ENCODE measurements around the gene SYNE1. TPM values are rescaled to one million over a fixed set of nuclear protein-coding genes. Genes with fewer than 3 reads are reported as not detected.

The SYNE1 gene
- polyA plus RNA-seq, 1 donor from 2014 or later, result 38.5 TPM

- no peaks in the 10 kb centered on the region for H3F3A ChIP-seq (ENCODE audit: insufficient read depth, low read length, poor library complexity, severe bottlenecking)
- no peaks in the 10 kb centered on the region for H3K79me2 ChIP-seq (replicated peaks; ENCODE audit: insufficient read depth, low read length)
- no peak overlapping the region for H3K4me2 ChIP-seq (ENCODE audit: low read length)
- no peak overlapping the region for H2AFZ ChIP-seq (ENCODE audit: low read depth, low read length)
- TF ChIP-seq MXI1 (conservative IDR thresholded peaks at IDR 0.05; ENCODE audit: poor library complexity, severe bottlenecking), result no peak
- TF ChIP-seq SMC3 (conservative IDR thresholded peaks at IDR 0.05; ENCODE audit: poor library complexity), result no peak
- no peak for TF ChIP-seq EP300 (conservative IDR thresholded peaks at IDR 0.05; ENCODE audit: poor library complexity, severe bottlenecking)
- no peak for TF ChIP-seq REST (IDR thresholded peaks at IDR 0.05; ENCODE audit: borderline replicate concordance)
- no peaks in the 10 kb centered on the region for H4K20me1 ChIP-seq (ENCODE audit: insufficient read depth)
- H3K27ac ChIP-seq (ENCODE audit: low read length), result no peak overlapping the region
- peaks cover 6% of the 10 kb centered on the region for H3K36me3 ChIP-seq (ENCODE audit: insufficient read depth, low read length)
- H3K9me2 ChIP-seq (ENCODE audit: insufficient read depth, low read length), result no peaks in the 10 kb centered on the region
- no peak overlapping the region for H3K4me3 ChIP-seq (ENCODE audit: low read length)
- H3K9ac ChIP-seq (ENCODE audit: low read length), result no peak overlapping the region
- no peaks in the 10 kb centered on the region for H3K27me3 ChIP-seq (ENCODE audit: insufficient read depth, low read depth, low read length)
- no peaks in the 10 kb centered on the region for H3K9me3 ChIP-seq (ENCODE audit: low read length)
Measured at GRCh38 chr6:152271776-152272464, 365.2 kb downstream of the SYNE1 start.

GRCh38 chr6:152270301-152270925 lies 366.7 kb downstream of the SYNE1 start:
- Histone ChIP-seq H3K36me3 (ENCODE audit: insufficient read depth, low read length) (peaks cover 6% of the 10 kb centered on the region), H3K79me2 (replicated peaks; ENCODE audit: insufficient read depth, low read length) (no peaks in the 10 kb centered on the region), H3K4me2 (ENCODE audit: low read length) (no peak overlapping the region), H3K9ac (ENCODE audit: low read length) (no peak overlapping the region), H3K27ac (ENCODE audit: low read length) (no peak overlapping the region), H4K20me1 (ENCODE audit: insufficient read depth) (no peaks in the 10 kb centered on the region), H3K9me3 (ENCODE audit: low read length) (no peaks in the 10 kb centered on the region), H3K27me3 (ENCODE audit: insufficient read depth, low read depth, low read length) (no peaks in the 10 kb centered on the region), H2AFZ (ENCODE audit: low read depth, low read length) (no peak overlapping the region), H3K4me3 (ENCODE audit: low read length) (no peak overlapping the region), H3K9me2 (ENCODE audit: insufficient read depth, low read length) (no peaks in the 10 kb centered on the region), H3F3A (ENCODE audit: insufficient read depth, low read length, poor library complexity, severe bottlenecking) (no peaks in the 10 kb centered on the region)
- TF ChIP-seq CTCF (IDR thresholded peaks at IDR 0.05; ENCODE audit: poor library complexity, severe bottlenecking) (no peak), MXI1 (conservative IDR thresholded peaks at IDR 0.05; ENCODE audit: poor library complexity, severe bottlenecking) (no peak), REST (IDR thresholded peaks at IDR 0.05; ENCODE audit: borderline replicate concordance) (no peak)
